Mucosa of descending colon (tissue), 3 donors: ENCODE results near the gene SDF4. TPM values are rescaled to one million over a fixed set of nuclear protein-coding genes. Genes with fewer than 3 reads are reported as not detected.

Source experiments
- ATAC-seq: fragments of 200-7000 bp; cut with Tn5 transposase; one replicate; pipeline ENCODE4 v1.9.1; 2020; ENCODE audit warnings: mild to moderate bottlenecking, moderate library complexity
- DNase-seq, 3 donors: peaks; one replicate each; pipeline ENCODE4 v3.0.0-alpha.2; 2020
- H3K36me3 ChIP-seq: fragments of 200-600 bp; one replicate; pipeline ENCODE4 v1.8.0; 2021; ENCODE audit warnings: low read depth, mild to moderate bottlenecking
- H3K4me1 ChIP-seq: fragments of 200-600 bp; one replicate; pipeline ENCODE4 v1.8.0; 2021; ENCODE audit warnings: low read depth, mild to moderate bottlenecking
- H3K4me3 ChIP-seq: fragments of 200-600 bp; one replicate; pipeline ENCODE4 v1.8.0; 2021; ENCODE audit warnings: mild to moderate bottlenecking
- H3K9me3 ChIP-seq: fragments of 200-600 bp; one replicate; pipeline ENCODE4 v1.8.0; 2021; ENCODE audit warnings: mild to moderate bottlenecking
- intact Hi-C, 2 donors: fragments of 100-400 bp; cut with DNase I in 1 of 2; cut with micrococcal nuclease in 1 of 2; formaldehyde crosslinking; loops; one replicate each; pipeline versions ENCODE4 v1.11.0 to v1.11.1; 2022; cut with DNase I, micrococcal nuclease
- total RNA-seq, 3 donors: library from RNA; stranded (reverse); fragmentation: NEBNext Ultra II Directional in 2 of 3; extraction: Animal tissue kit (Norgen Biotek cat#: 25700) in 2 of 3; gene quantifications; one replicate each; pipeline versions ENCODE4 v1.2.1 to v1.2.4, GENCODE V29; 2021 to 2023
- TF ChIP-seq, protein P1 (sequence below): fragments of 200-600 bp; IDR thresholded peaks from one replicate; pipeline ENCODE4 v1.8.0; 2022; ENCODE audit warnings: antibody characterized with exemption, mild to moderate bottlenecking
- donor health status: DM: no; HTN: no; CAD: no; lungs with moderate emphysema.
- donor health status: DM: no; HTN: no; CAD: no.
- donor health status: DM: no; HTN: yes; CAD: no.

The SDF4 gene
- total RNA-seq, 3 donors from 2014 or later, result 169 to 257 (median 226) TPM

DNA sequence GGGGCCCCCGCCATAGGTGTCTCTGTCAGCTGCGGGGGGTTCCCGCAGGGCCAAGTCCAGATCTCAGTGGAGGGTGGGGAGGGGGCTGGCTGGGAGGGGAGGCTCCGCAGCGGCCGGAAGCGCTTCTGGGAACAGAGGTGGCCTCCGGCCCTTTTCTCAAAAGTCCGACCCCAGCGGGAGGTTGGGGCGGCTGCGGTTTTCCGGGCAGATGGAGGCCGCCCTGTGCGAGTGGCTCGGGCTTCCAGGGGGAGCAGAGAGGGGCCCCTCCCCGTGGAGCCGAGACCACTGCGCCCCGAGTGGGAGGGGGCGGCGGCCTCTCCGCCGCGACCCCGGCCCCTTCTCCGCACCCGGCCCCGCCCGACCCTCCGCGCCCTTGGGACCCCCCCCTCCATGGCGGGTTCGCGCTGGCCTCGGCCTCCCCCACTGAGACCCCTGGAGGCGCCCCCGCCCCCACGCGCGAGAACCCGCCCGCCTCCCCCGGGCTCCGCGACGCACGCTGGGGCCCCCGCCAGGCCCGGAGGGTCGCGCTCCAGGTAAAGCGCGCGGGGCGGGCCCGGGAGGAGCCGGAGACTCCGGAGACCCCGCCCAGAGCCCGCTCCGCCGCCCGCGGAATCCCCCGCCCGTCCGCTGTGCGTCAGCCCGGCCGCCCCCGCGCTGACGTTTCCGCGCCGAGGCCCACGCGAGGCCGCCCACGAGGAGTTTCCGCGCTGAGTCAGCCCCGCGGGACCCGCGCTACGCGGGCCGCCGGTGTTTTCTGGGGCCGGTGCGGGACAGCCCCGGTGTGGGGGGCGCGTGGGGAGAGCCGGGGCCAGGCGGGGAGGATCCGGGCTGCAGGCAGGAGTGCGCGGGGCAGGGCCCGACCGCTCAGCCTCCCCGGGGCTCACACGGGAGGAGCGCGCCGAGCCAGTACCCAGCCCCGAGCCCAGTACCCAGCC, 30.7 kb downstream of the SDF4 start:
- TF ChIP-seq, protein P1, sequence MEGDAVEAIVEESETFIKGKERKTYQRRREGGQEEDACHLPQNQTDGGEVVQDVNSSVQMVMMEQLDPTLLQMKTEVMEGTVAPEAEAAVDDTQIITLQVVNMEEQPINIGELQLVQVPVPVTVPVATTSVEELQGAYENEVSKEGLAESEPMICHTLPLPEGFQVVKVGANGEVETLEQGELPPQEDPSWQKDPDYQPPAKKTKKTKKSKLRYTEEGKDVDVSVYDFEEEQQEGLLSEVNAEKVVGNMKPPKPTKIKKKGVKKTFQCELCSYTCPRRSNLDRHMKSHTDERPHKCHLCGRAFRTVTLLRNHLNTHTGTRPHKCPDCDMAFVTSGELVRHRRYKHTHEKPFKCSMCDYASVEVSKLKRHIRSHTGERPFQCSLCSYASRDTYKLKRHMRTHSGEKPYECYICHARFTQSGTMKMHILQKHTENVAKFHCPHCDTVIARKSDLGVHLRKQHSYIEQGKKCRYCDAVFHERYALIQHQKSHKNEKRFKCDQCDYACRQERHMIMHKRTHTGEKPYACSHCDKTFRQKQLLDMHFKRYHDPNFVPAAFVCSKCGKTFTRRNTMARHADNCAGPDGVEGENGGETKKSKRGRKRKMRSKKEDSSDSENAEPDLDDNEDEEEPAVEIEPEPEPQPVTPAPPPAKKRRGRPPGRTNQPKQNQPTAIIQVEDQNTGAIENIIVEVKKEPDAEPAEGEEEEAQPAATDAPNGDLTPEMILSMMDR, result no peak
- peaks cover 7% of the 10 kb centered on the region for H3K4me1 ChIP-seq
- ATAC-seq (peak; percentile 60), DNase-seq (peak; percentile 50 to 80 (median 73))
- no peaks in the 10 kb centered on the region for H3K36me3 ChIP-seq
- no peaks in the 10 kb centered on the region for H3K9me3 ChIP-seq
- intact Hi-C loops, result no loop called here
- no peak overlapping the region for H3K4me3 ChIP-seq

DNA sequence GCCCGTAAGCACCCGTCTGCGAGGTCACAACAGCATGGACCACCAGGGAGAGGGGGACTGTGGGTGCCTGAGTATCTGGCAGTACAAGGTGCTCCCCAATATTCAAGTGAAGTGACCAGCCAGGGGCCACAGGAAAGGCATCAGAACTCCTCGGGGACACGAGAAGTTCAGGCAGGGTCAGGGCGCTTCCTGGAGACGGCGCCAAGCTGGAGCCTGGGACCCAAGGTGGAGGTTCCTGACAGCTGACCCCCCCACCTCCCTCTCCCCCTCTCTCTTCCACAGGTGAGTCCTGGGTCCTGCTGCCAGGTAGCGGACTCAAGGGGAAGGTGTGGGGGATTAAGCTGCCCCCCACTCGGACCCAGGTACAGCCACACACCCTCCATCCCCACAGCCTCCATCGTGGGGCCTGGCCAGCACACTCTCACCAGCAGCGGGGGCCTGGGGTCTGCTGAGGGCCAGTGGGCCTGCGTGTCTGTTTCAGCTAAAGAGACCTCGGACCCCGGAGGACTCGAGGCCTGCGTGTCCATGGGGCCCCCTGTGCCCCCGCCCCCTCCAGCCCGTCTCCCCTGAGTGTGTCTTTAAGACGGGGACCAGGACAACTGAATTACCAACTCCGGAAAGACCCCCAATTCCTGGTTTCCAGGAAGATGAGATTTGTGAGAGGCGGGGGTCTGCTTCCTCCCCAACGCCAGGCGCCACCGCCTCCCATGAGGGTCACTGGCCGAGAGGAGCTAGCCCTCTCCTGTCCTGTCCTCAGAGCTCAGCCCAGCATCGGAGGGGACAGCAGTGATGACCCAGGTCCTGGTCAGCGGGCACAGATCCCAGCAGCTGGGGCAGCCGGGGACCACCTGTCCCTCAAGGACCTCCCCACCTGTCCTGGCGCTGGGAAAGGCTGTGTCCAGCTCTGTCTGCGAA, 31.6 kb downstream of the SDF4 start:
- no peak for ATAC-seq
- intact Hi-C loops, result no loop called here
- peak in 2 of 3 donors; percentile 24 to 49 for DNase-seq
- Histone ChIP-seq H3K4me3 (no peak overlapping the region), H3K4me1 (peaks cover 3% of the 10 kb centered on the region), H3K9me3 (no peaks in the 10 kb centered on the region), H3K36me3 (no peaks in the 10 kb centered on the region)
- TF ChIP-seq, protein P1, result no peak

DNA sequence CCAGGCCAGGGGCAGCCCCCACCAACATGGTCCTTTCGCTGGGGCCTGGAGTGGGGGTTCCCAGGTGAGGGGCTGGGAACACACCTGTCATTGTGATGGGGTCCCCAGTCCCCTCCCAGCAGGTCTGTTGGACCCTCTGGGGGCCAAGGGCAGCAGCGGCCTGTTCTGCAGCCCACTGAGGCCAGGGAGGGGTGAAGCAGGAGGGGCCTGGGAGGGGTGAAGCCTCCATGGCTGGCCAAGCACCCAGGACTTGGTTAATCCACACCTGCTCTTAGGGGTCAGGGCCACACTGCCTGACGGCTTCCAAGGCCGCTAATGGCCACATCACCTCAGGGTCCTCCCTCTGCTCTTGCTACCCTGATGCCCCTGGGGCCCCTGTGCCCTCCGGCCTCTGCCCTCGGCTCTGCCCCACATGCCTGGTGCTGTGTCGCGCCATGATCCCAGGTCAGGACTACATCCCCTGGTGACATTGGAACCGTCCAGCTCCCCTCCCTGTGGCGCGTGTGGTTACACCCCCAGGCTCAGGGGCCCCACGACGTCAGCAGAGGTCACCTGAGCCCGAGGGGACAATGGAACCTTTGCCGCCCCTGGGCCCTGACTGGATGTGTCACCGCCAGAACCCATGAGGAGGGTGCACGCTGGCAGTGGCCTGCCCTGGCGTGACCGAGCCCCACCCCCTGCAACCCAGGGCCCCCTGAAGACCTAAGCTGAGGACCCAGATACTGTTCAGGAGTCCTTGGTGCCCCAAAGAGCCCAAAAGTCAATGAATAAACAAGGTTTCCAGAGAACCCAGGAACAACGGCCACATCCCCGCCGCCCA, 32.5 kb downstream of the SDF4 start:
- no peak overlapping the region for H3K4me3 ChIP-seq
- TF ChIP-seq, protein P1, result no peak
- DNase-seq (peak in 2 of 3 donors; percentile 17 to 48), ATAC-seq (no peak)
- peaks cover 3% of the 10 kb centered on the region for H3K4me1 ChIP-seq
- H3K36me3 ChIP-seq, result no peaks in the 10 kb centered on the region
- intact Hi-C loops, result no loop called here
- H3K9me3 ChIP-seq, result peaks cover 8% of the 10 kb centered on the region

DNA sequence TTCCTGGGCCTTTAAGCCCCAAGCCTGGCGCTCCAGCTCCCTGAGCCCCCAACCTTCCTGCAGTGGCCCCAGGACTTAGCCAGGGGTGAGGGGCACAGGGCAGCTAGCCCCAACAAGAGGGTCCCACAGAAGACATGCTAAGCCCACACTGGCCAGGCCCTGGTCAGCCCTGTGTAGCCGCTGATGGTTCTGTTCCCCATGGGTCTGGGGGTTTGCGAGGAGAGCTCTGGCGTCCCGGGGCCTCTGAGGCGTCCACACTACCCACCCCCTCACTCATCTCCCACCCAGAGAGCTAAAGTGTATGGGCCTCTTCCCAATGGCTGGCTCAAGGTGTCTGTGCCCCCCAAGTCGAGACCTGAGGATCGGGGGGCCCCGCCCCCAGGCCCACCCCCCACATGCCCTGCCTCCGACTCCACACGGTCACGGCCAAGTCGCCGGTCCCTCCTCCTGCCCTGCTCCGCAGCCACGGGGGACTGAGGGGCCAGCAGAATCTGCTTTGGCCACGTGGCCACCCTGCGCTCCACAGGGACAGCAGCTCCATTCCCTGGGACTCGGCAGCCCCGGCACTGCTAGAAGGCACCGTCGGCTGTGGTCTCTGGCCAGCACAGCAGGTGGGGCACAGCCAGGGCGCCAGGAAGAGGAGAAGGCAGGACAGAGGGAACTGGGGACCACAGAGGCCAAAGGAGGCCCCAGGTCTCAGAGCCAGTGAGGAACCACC, 33.2 kb downstream of the SDF4 start:
- ATAC-seq (no peak), DNase-seq (peak in 2 of 3 donors; percentile 21 to 32)
- intact Hi-C loops, result no loop called here
- H3K4me1 ChIP-seq, result peaks cover 3% of the 10 kb centered on the region
- no peak overlapping the region for H3K4me3 ChIP-seq
- no peaks in the 10 kb centered on the region for H3K36me3 ChIP-seq
- peaks cover 9% of the 10 kb centered on the region for H3K9me3 ChIP-seq
- TF ChIP-seq, protein P1, result no peak
